IPS-18c (cell line): ENCODE results near the gene PTPRJ.
A peak's percentile ranks its signal among the peaks of the same experiment; 100 is the strongest.

Source experiments
- H3K4me3 ChIP-seq: 2 replicates; pipeline ENCODE4 v1.7.0; 2013; ENCODE audit warnings: low read depth, mild to moderate bottlenecking, low read length, moderate library complexity; ENCODE audit not compliant: insufficient read depth
- H3K9me3 ChIP-seq: one replicate; pipeline ENCODE4 v1.6.1; 2013; ENCODE audit warnings: mild to moderate bottlenecking, low read length, moderate library complexity; ENCODE audit not compliant: control insufficient read depth, insufficient read depth

Gene PTPRJ

GRCh38 chr11:47960015-47960414, 20.3 kb upstream of the PTPRJ start:
- Histone ChIP-seq H3K9me3 (no peaks in the 10 kb centered on the region), H3K4me3 (no peak overlapping the region)

- no peaks in the 10 kb centered on the region for H3K9me3 ChIP-seq
These were observed 19.0 kb upstream of the PTPRJ start for GRCh38 chr11:47961383-47961782.

GRCh38 chr11:47964546-47964945, 15.8 kb upstream of the PTPRJ start:
- no peak overlapping the region for H3K4me3 ChIP-seq

More at GRCh38 chr11:47961383-47961782, 19.0 kb upstream of the PTPRJ start:
- no peak overlapping the region for H3K4me3 ChIP-seq

GRCh38 chr11:47967577-47968525, 12.5 kb upstream of the PTPRJ start:
- Histone ChIP-seq H3K9me3 (no peaks in the 10 kb centered on the region), H3K4me3 (no peak overlapping the region)

More at GRCh38 chr11:47964546-47964945, 15.8 kb upstream of the PTPRJ start:
- no peaks in the 10 kb centered on the region for H3K9me3 ChIP-seq

- no peaks in the 10 kb centered on the region for H3K9me3 ChIP-seq
- H3K4me3 ChIP-seq: no peak overlapping the region
These were observed 11.0 kb upstream of the PTPRJ start for GRCh38 chr11:47969401-47969800.

GRCh38 chr11:47971501-47971900, 8.9 kb upstream of the PTPRJ start:
- no peak overlapping the region for H3K4me3 ChIP-seq
- H3K9me3 ChIP-seq: no peaks in the 10 kb centered on the region

GRCh38 chr11:47973173-47973572, 7.2 kb upstream of the PTPRJ start:
- Histone ChIP-seq H3K9me3 (no peaks in the 10 kb centered on the region), H3K4me3 (no peak overlapping the region)

GRCh38 chr11:47976931-47977330, 3.4 kb upstream of the PTPRJ start:
- no peaks in the 10 kb centered on the region for H3K9me3 ChIP-seq
- no peak overlapping the region for H3K4me3 ChIP-seq

- H3K4me3 ChIP-seq: no peak overlapping the region
- no peaks in the 10 kb centered on the region for H3K9me3 ChIP-seq
These were observed 2.7 kb upstream of the PTPRJ start for GRCh38 chr11:47977623-47978022.

GRCh38 chr11:47979378-47980087, 826 bp upstream of the PTPRJ start:
- no peaks in the 10 kb centered on the region for H3K9me3 ChIP-seq
- peak overlapping the region; percentile 61 for H3K4me3 ChIP-seq

GRCh38 chr11:47980907-47981621, 705 bp downstream of the PTPRJ start:
- peak overlapping the region; percentile 70 for H3K4me3 ChIP-seq
- no peaks in the 10 kb centered on the region for H3K9me3 ChIP-seq

- Histone ChIP-seq H3K4me3 (peak overlapping the region; percentile 70), H3K9me3 (no peaks in the 10 kb centered on the region)
These were observed 1.5 kb downstream of the PTPRJ start for GRCh38 chr11:47981667-47982404.

- no peaks in the 10 kb centered on the region for H3K9me3 ChIP-seq
- H3K4me3 ChIP-seq: no peak overlapping the region
These were observed 2.3 kb downstream of the PTPRJ start for GRCh38 chr11:47982616-47983015.

- Histone ChIP-seq H3K9me3 (no peaks in the 10 kb centered on the region), H3K4me3 (no peak overlapping the region)
These were observed 3.4 kb downstream of the PTPRJ start for GRCh38 chr11:47983464-47984397.

GRCh38 chr11:47986219-47986618, 5.9 kb downstream of the PTPRJ start:
- no peak overlapping the region for H3K4me3 ChIP-seq

GRCh38 chr11:47986742-47987141, 6.4 kb downstream of the PTPRJ start:
- Histone ChIP-seq H3K9me3 (no peaks in the 10 kb centered on the region), H3K4me3 (no peak overlapping the region)

More at GRCh38 chr11:47986219-47986618, 5.9 kb downstream of the PTPRJ start:
- no peaks in the 10 kb centered on the region for H3K9me3 ChIP-seq
